Upper lobe of left lung (tissue), 6 donors: ENCODE data around the gene CBX8. TPM values are rescaled to one million over a fixed set of nuclear protein-coding genes. Genes with fewer than 3 reads are reported as not detected.

Experiments
- ATAC-seq, 2 donors: fragments of 200-7000 bp; cut with Tn5 transposase; one replicate each; pipeline ENCODE4 v1.9.1; 2022; ENCODE audit warnings: mild to moderate bottlenecking in 2 of 2, moderate library complexity in 2 of 2; ENCODE audit not compliant: low FRiP score in 2 of 2
- DNase-seq, 2 donors: peaks; one replicate each; pipeline ENCODE4 v3.0.0-alpha.2; 2019 to 2020
- H3K27ac ChIP-seq, 4 donors: fragments of 200-600 bp; sonication (generic); one replicate each; pipeline ENCODE4 v1.5.1; 2016 to 2019
- H3K27me3 ChIP-seq, 4 donors: fragments of 200-600 bp; sonication (generic); one replicate each; pipeline ENCODE4 v1.5.1; 2017 to 2019
- H3K36me3 ChIP-seq, 4 donors: fragments of 200-600 bp; sonication (generic); one replicate each; pipeline ENCODE4 v1.5.1; 2016 to 2019
- H3K4me1 ChIP-seq, 4 donors: fragments of 200-600 bp; sonication (generic); one replicate each; pipeline ENCODE4 v1.5.1; 2018 to 2019
- H3K4me3 ChIP-seq, 4 donors: fragments of 200-600 bp; sonication (generic); one replicate each; pipeline ENCODE4 v1.5.1; 2017 to 2019; ENCODE audit warnings: mild to moderate bottlenecking in 2 of 4, moderate library complexity in 1 of 4
- H3K9me3 ChIP-seq, 4 donors: fragments of 200-600 bp; sonication (generic); one replicate each; pipeline ENCODE4 v1.5.1; 2018 to 2019
- EP300 ChIP-seq, 4 donors: sonication (generic); formaldehyde crosslinking; IDR thresholded peaks; one replicate each; pipeline ENCODE4 v1.5.1; 2017; ENCODE audit warnings: antibody characterized with exemption in 4 of 4, control low read depth in 2 of 4
- POLR2A ChIP-seq, 4 donors: fragments of 450-650 bp; IDR thresholded peaks; one replicate each; pipeline ENCODE4 v1.5.1; 2016 to 2017; ENCODE audit warnings: antibody characterized with exemption in 4 of 4, mild to moderate bottlenecking in 2 of 4
- POLR2AphosphoS5 ChIP-seq, 2 donors: sonication (generic); formaldehyde crosslinking; IDR thresholded peaks; one replicate each; pipeline ENCODE4 v1.5.1; 2017; ENCODE audit warnings: antibody characterized with exemption in 2 of 2
- WGBS, 2 donors: methylation state at CpG; one replicate each; pipeline ENCODE4 v1.1.5; 2017 to 2018; 5-methylcytosine and 5-hydroxymethylcytosine counted together
- total RNA-seq, 6 donors: library from RNA; depleted of rRNA in 4 of 6; stranded (reverse); fragments of >200 nt in 4 of 6; gene quantifications; one replicate each; pipeline versions ENCODE4 v1.1.0 to v1.2.1, GENCODE V29; 2016 to 2021
- TF ChIP-seq, protein P1 (sequence below), 6 experiments: fragments of 450-650 bp in 4 of 6; fragments of 200-600 bp in 2 of 6; sonication (generic) in 2 of 6; IDR thresholded peaks; one replicate each; pipeline ENCODE4 v1.5.1; 2016 to 2019; ENCODE audit warnings: antibody characterized with exemption in 6 of 6
- donor health status: DM: no; HTN: no; CAD: no; lungs with moderate emphysema.
- donor health status: DM: no; HTN: yes; CAD: no; lungs with severe emphysema.

The CBX8 gene
- total RNA-seq, 6 donors from 2014 or later, result 2.0 to 16.8 (median 8.8) TPM

GRCh38 chr17:79792984-79793923, 3.6 kb downstream of the CBX8 start:
- Histone ChIP-seq H3K27ac (peak overlapping the region in 2 of 4 donors; percentile 15 to 55), H3K27me3 (peaks cover 2 to 54% (median 41%) of the 10 kb centered on the region in 4 donors), H3K36me3 (peaks cover 0 to 7% (median 0%) of the 10 kb centered on the region in 4 donors), H3K4me3 (peak overlapping the region in 2 of 4 donors; percentile 37), H3K9me3 (no peaks in the 10 kb centered on the region), H3K4me1 (peaks cover 34 to 65% (median 48%) of the 10 kb centered on the region in 4 donors)
- TF ChIP-seq POLR2A (IDR thresholded peaks at IDR 0.05), result no peak
- TF ChIP-seq, protein P1, sequence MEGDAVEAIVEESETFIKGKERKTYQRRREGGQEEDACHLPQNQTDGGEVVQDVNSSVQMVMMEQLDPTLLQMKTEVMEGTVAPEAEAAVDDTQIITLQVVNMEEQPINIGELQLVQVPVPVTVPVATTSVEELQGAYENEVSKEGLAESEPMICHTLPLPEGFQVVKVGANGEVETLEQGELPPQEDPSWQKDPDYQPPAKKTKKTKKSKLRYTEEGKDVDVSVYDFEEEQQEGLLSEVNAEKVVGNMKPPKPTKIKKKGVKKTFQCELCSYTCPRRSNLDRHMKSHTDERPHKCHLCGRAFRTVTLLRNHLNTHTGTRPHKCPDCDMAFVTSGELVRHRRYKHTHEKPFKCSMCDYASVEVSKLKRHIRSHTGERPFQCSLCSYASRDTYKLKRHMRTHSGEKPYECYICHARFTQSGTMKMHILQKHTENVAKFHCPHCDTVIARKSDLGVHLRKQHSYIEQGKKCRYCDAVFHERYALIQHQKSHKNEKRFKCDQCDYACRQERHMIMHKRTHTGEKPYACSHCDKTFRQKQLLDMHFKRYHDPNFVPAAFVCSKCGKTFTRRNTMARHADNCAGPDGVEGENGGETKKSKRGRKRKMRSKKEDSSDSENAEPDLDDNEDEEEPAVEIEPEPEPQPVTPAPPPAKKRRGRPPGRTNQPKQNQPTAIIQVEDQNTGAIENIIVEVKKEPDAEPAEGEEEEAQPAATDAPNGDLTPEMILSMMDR (IDR thresholded peaks at IDR 0.05), result no peak
- no peak for TF ChIP-seq EP300 (IDR thresholded peaks at IDR 0.05)
- no peak for TF ChIP-seq POLR2AphosphoS5 (IDR thresholded peaks at IDR 0.05)
- ATAC-seq (no peak), DNase-seq (peak in 1 of 2 donors; percentile 89)
- WGBS, 2 donors, result 45 to 48% methylated on average over 45 to 63 of the region's 63 CpGs

- H3K27me3 ChIP-seq, result peaks cover 2 to 48% (median 35%) of the 10 kb centered on the region in 4 donors
- H3K4me1 ChIP-seq, result peaks cover 28 to 57% (median 41%) of the 10 kb centered on the region in 4 donors
- 26 to 34% methylated on average over 21 to 22 of the region's 22 CpGs for WGBS, 2 donors
These were observed 4.5 kb downstream of the CBX8 start for GRCh38 chr17:79792341-79792871.

DNA sequence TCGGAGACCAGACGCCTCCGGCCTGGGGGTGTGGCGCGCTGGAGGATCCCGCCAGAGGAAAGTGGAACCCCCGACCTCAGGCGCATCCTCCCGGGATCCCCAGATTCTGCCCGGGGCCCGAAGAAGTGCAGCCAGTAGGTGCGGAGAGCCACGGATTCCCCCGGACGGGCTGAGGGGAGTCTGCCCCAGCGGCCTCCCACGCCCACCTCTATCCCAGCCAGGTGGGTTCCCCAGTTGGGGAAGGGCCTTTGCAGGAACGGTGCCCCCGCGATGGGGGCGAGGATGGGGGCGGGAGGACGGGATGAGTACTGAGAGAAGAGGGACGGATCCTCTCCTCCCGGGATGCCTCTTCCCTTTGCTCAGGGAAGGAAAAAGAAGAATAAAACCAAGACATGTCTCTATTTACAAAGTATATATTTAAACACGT, 5.1 kb downstream of the CBX8 start:
- peaks cover 0 to 7% (median 0%) of the 10 kb centered on the region in 4 donors for H3K36me3 ChIP-seq
- H3K4me3 ChIP-seq, result no peak overlapping the region
- 10 to 15% methylated on average over 13 to 26 of the region's 26 CpGs for WGBS, 2 donors
- peaks cover 28 to 56% (median 41%) of the 10 kb centered on the region in 4 donors for H3K4me1 ChIP-seq
- H3K9me3 ChIP-seq, result no peaks in the 10 kb centered on the region
- ATAC-seq (no peak), DNase-seq (peak in 1 of 2 donors; percentile 73)
- TF ChIP-seq, protein P1 (IDR thresholded peaks at IDR 0.05), result no peak
- no peak for TF ChIP-seq POLR2A (IDR thresholded peaks at IDR 0.05)
- no peak for TF ChIP-seq EP300 (IDR thresholded peaks at IDR 0.05)
- TF ChIP-seq POLR2AphosphoS5 (IDR thresholded peaks at IDR 0.05), result no peak
- H3K27ac ChIP-seq, result no peak overlapping the region
- H3K27me3 ChIP-seq, result peaks cover 2 to 48% (median 35%) of the 10 kb centered on the region in 4 donors

More at GRCh38 chr17:79792341-79792871, 4.5 kb downstream of the CBX8 start:
- ATAC-seq, result no peak
- Histone ChIP-seq H3K36me3 (peaks cover 0 to 7% (median 0%) of the 10 kb centered on the region in 4 donors), H3K27ac (no peak overlapping the region), H3K9me3 (no peaks in the 10 kb centered on the region), H3K4me3 (peak overlapping the region in 2 of 4 donors; percentile 37)
- TF ChIP-seq EP300 (IDR thresholded peaks at IDR 0.05), result no peak
- no peak for TF ChIP-seq POLR2AphosphoS5 (IDR thresholded peaks at IDR 0.05)
- TF ChIP-seq POLR2A (IDR thresholded peaks at IDR 0.05), result no peak
- TF ChIP-seq, protein P1 (IDR thresholded peaks at IDR 0.05), result no peak
- no peak for DNase-seq

DNA sequence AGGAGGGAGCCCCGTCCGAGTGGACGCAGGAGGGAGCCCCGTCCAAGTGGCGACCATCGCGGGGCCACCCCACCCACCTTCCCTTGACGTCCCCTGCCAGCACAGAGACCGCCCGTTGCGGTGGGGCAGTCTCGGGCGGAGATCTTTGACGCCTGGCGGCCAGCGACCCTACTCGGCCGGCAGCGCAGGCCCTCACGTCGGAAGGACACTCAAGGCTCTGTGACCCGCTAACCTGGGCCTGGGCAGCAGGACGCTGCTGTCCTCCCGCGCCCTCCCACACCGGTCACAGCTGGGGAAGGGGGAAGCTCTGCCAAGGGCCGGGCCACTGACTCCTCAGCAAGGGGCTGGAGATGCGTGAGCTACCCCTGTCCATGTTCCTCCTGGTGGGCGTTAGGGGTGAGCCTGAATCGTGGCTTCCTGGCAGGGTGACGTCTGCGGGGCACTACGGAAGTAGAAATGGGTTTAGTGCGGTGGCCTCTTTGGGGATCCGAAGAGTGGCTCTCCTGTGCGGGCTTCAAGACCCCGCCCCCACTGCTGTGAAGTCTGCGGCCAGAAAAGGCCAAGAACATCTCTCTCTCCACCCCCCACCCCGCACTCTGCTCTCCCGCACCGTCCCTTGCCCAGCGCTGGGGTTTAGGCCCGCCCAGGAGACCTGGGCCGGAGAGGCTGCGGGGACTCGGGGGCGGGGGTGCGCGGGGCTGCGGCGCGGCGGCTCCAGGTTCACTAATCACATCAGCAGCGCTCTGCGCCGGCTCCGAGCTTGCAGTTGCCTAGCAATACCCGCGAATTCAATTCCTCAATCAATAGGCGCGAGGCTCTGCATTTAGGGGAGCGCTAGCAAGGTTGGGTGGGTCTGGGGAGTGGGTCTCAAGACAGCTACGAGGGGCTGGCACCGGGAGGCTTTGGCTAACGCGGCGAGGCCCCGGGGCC, 5.8 kb downstream of the CBX8 start:
- Histone ChIP-seq H3K4me3 (no peak overlapping the region), H3K27ac (no peak overlapping the region), H3K9me3 (no peaks in the 10 kb centered on the region), H3K36me3 (peaks cover 0 to 7% (median 0%) of the 10 kb centered on the region in 4 donors), H3K4me1 (peaks cover 23 to 49% (median 36%) of the 10 kb centered on the region in 4 donors), H3K27me3 (peaks cover 2 to 48% (median 35%) of the 10 kb centered on the region in 4 donors)
- peak in 1 of 2 donors; percentile 82 for DNase-seq
- 3 to 6% methylated on average over 19 to 45 of the region's 68 CpGs for WGBS, 2 donors
- TF ChIP-seq EP300 (IDR thresholded peaks at IDR 0.05) (no peak), POLR2AphosphoS5 (IDR thresholded peaks at IDR 0.05) (no peak), POLR2A (IDR thresholded peaks at IDR 0.05) (no peak)
- TF ChIP-seq, protein P1 (IDR thresholded peaks at IDR 0.05), result no peak
- ATAC-seq, result no peak
